Ovary (tissue), 9 donors: ENCODE results near the gene GAS5. TPM values are rescaled to one million over a fixed set of nuclear protein-coding genes. Genes with fewer than 3 reads are reported as not detected.

Experiments
- DNase-seq, 5 donors: peaks; one replicate each; pipeline ENCODE4 v3.0.0-alpha.2; 2019 to 2020
- H3K27ac ChIP-seq, 2 donors: fragments of 200-600 bp; one replicate each; pipeline versions ENCODE4 v1.5.1 to v1.8.0; 2019 to 2022
- H3K27me3 ChIP-seq: fragments of 200-600 bp; one replicate; pipeline ENCODE4 v1.8.0; 2022
- H3K36me3 ChIP-seq: fragments of 200-600 bp; sonication (generic); one replicate; pipeline ENCODE4 v1.5.1; 2019
- H3K4me1 ChIP-seq: one replicate; pipeline ENCODE4 v1.8.1; 2013; ENCODE audit warnings: mild to moderate bottlenecking, moderate library complexity; ENCODE audit not compliant: insufficient read depth
- H3K4me3 ChIP-seq: fragments of 200-600 bp; sonication (generic); one replicate; pipeline ENCODE4 v1.5.1; 2017
- H3K9me3 ChIP-seq, 2 donors: fragments of 200-600 bp in 1 of 2; sonication (generic) in 1 of 2; one replicate each; pipeline versions ENCODE4 v1.5.1 to v1.8.1; 2013 to 2019; ENCODE audit warnings: mild to moderate bottlenecking in 1 of 2, moderate library complexity in 1 of 2
- CTCF ChIP-seq, 3 donors: fragments of 450-650 bp in 2 of 3; fragments of 200-600 bp in 1 of 3; IDR thresholded peaks; one replicate each; pipeline versions ENCODE4 v1.5.1 to v1.8.0; 2016 to 2022; ENCODE audit warnings: antibody characterized with exemption in 3 of 3, mild to moderate bottlenecking in 1 of 3
- EP300 ChIP-seq: sonication (generic); formaldehyde crosslinking; IDR thresholded peaks from one replicate; pipeline ENCODE4 v1.6.1; 2017; ENCODE audit warnings: antibody characterized with exemption
- POLR2A ChIP-seq: fragments of 450-650 bp; IDR thresholded peaks from one replicate; pipeline ENCODE4 v1.6.1; 2017; ENCODE audit warnings: antibody characterized with exemption, mild to moderate bottlenecking, moderate library complexity
- WGBS, 3 donors: extraction: QIAGEN DNeasy Blood & Tissue Kit in 1 of 3; methylation state at CpG; one replicate each; pipeline versions ENCODE4 v1.1.5 to v1.1.7; 2013 to 2017; 5-methylcytosine and 5-hydroxymethylcytosine counted together
- intact Hi-C, 4 donors: fragments of 100-400 bp; cut with DNase I; formaldehyde crosslinking; loops; one replicate each; pipeline versions ENCODE4 v1.11.0 to v1.15.1; 2022 to 2023
- polyA plus RNA-seq, 2 donors: library from polyadenylated mRNA; stranded (reverse); fragments of 200-250 nt in 1 of 2; fragments of 350-450 nt in 1 of 2; fragmentation: Illumina TruSeq in 1 of 2; extraction: RNeasy Lipid Tissue Mini Kit (QIAGEN cat#74804) in 1 of 2; gene quantifications; one replicate each; pipeline ENCODE4 v1.2.3, GENCODE V29; 2013 to 2014
- total RNA-seq, 7 donors: library from RNA; depleted of rRNA in 2 of 7; stranded (reverse); fragments of >200 nt in 2 of 7; fragmentation: NEBNext Ultra II Directional in 3 of 7; extraction: Animal tissue kit (Norgen Biotek cat#: 25700) in 3 of 7; gene quantifications; one replicate each; pipeline versions ENCODE4 v1.1.0 to v1.2.4, GENCODE V29; 2016 to 2023
- donor health status: DM: no; HTN: no; CAD: no; lungs with moderate emphysema.
- donor health status: DM: no; HTN: no; CAD: no.
- donor health status: Bipolar disorder and iron deficiency.
- donor health status: DM: yes; HTN: yes; CAD: no.
- donor health status: DM: no; HTN: no; CAD: no.
- donor health status: DM: yes; HTN: yes; CAD: no.

Gene GAS5
- total and polyA plus RNA-seq, 9 donors, result 802 to 2,885 (median 1,266) TPM

GRCh38 chr1:173900427-173900826, 32.6 kb upstream of the GAS5 start:
- H3K4me3 ChIP-seq, result no peak overlapping the region
- no peaks in the 10 kb centered on the region for H3K9me3 ChIP-seq
- H3K27me3 ChIP-seq, result no peaks in the 10 kb centered on the region
- TF ChIP-seq EP300 (no peak), POLR2A (no peak), CTCF (IDR thresholded peaks at IDR 0.05) (no peak)
- intact Hi-C loops, result no loop called here
- DNase-seq, result no peak
- peaks cover 5% of the 10 kb centered on the region for H3K4me1 ChIP-seq
- H3K27ac ChIP-seq, result no peak overlapping the region
- 17 to 33% (median 31%) methylated on average over 2 of the region's 2 CpGs for WGBS, 3 donors
- no peaks in the 10 kb centered on the region for H3K36me3 ChIP-seq

GRCh38 chr1:173894189-173894588, 26.4 kb upstream of the GAS5 start:
- no peak overlapping the region for H3K27ac ChIP-seq
- no peak for DNase-seq
- intact Hi-C loops, result no loop called here
- 65 to 95% (median 84%) methylated on average over 3 of the region's 3 CpGs for WGBS, 3 donors
- TF ChIP-seq POLR2A (no peak), EP300 (no peak), CTCF (IDR thresholded peaks at IDR 0.05) (no peak)
- H3K36me3 ChIP-seq, result no peaks in the 10 kb centered on the region
- no peaks in the 10 kb centered on the region for H3K27me3 ChIP-seq
- no peaks in the 10 kb centered on the region for H3K4me1 ChIP-seq
- no peaks in the 10 kb centered on the region for H3K9me3 ChIP-seq
- no peak overlapping the region for H3K4me3 ChIP-seq

- Histone ChIP-seq H3K4me3 (no peak overlapping the region), H3K27me3 (no peaks in the 10 kb centered on the region), H3K4me1 (no peaks in the 10 kb centered on the region), H3K36me3 (no peaks in the 10 kb centered on the region), H3K27ac (no peak overlapping the region), H3K9me3 (no peaks in the 10 kb centered on the region)
- intact Hi-C loops, result no loop called here
- WGBS, 3 donors, result 87 to 98% (median 93%) methylated on average over 1 of the region's 1 CpG
- TF ChIP-seq CTCF (IDR thresholded peaks at IDR 0.05) (no peak), POLR2A (no peak), EP300 (no peak)
- DNase-seq, result no peak
Observed at GRCh38 chr1:173893611-173894010, 25.8 kb upstream of the GAS5 start.

GRCh38 chr1:173889885-173890284, 22.1 kb upstream of the GAS5 start:
- Histone ChIP-seq H3K27me3 (no peaks in the 10 kb centered on the region), H3K27ac (no peak overlapping the region), H3K9me3 (no peaks in the 10 kb centered on the region), H3K36me3 (no peaks in the 10 kb centered on the region), H3K4me1 (no peaks in the 10 kb centered on the region), H3K4me3 (no peak overlapping the region)
- intact Hi-C loops, result no loop called here
- DNase-seq, result no peak
- 98% methylated on average over 2 of the region's 2 CpGs for WGBS, 3 donors
- TF ChIP-seq EP300 (no peak), CTCF (IDR thresholded peaks at IDR 0.05) (no peak), POLR2A (no peak)

GRCh38 chr1:173888749-173889148, 21.0 kb upstream of the GAS5 start:
- H3K9me3 ChIP-seq, result no peaks in the 10 kb centered on the region
- H3K36me3 ChIP-seq, result no peaks in the 10 kb centered on the region
- H3K27me3 ChIP-seq, result no peaks in the 10 kb centered on the region
- no peak overlapping the region for H3K27ac ChIP-seq
- no peak overlapping the region for H3K4me3 ChIP-seq
- DNase-seq, result no peak
- intact Hi-C loops, result no loop called here
- TF ChIP-seq EP300 (no peak), CTCF (IDR thresholded peaks at IDR 0.05) (no peak), POLR2A (no peak)
- H3K4me1 ChIP-seq, result no peaks in the 10 kb centered on the region
